H1 (cell line): Measurements from ENCODE around the gene COPZ2. TPM values are rescaled to one million over a fixed set of nuclear protein-coding genes. Genes with fewer than 3 reads are reported as not detected.

Experiments
- CTCF ChIA-PET: fragments of 300-600 bp; sonication (Branson Sonifier 250); formaldehyde crosslinking; loops from one replicate; lab custom pipeline; 2021; ENCODE audit not compliant: partially characterized antibody; lab: Charles Lee
- POLR2A ChIA-PET: fragments of 300-600 bp; sonication (Branson Sonifier 250); formaldehyde crosslinking; loops from one replicate; lab custom pipeline; 2021; ENCODE audit warnings: inconsistent platforms; ENCODE audit not compliant: partially characterized antibody; lab: Charles Lee
- DNase-seq, 2 experiments: peaks; one replicate each; pipeline versions ENCODE4 v3.0.0 to v3.0.0-alpha.2; 2010 to 2022; ENCODE audit warnings: low spot score in 2 of 2, low read depth in 1 of 2, mixed read lengths in 1 of 2
- FAIRE-seq: peaks from 2 replicates; lab custom pipeline; 2011; peaks lifted over from hg19 to GRCh38; lab: Jason Lieb, UNC
- H2AFZ ChIP-seq: 2 replicates; pipeline ENCODE4 v1.8.1; 2012; ENCODE audit warnings: low read length, inconsistent platforms
- H2AK5ac ChIP-seq: 2 replicates; pipeline ENCODE4 v1.6.1; 2013; ENCODE audit warnings: low read depth, low read length
- H2BK120ac ChIP-seq: replicated peaks from 2 replicates; pipeline ENCODE3; 2013; ENCODE audit warnings: low read depth, low read length, inconsistent platforms
- H2BK12ac ChIP-seq: 2 replicates; pipeline ENCODE4 v1.6.1; 2013; ENCODE audit warnings: low read depth, low read length
- H2BK15ac ChIP-seq: 2 replicates; pipeline ENCODE4 v1.6.1; 2013; ENCODE audit warnings: low read length
- H2BK20ac ChIP-seq: 2 replicates; pipeline ENCODE4 v1.6.1; 2013; ENCODE audit warnings: low read length
- H2BK5ac ChIP-seq: 2 replicates; pipeline ENCODE4 v1.6.1; 2013; ENCODE audit warnings: low read depth, low read length
- H3K14ac ChIP-seq: 2 replicates; pipeline ENCODE4 v1.6.1; 2013; ENCODE audit warnings: inconsistent platforms; ENCODE audit not compliant: insufficient read length
- H3K18ac ChIP-seq: 2 replicates; pipeline ENCODE4 v1.6.1; 2013; ENCODE audit warnings: low read length; ENCODE audit errors: extremely low read depth
- H3K23ac ChIP-seq: 2 replicates; pipeline ENCODE4 v1.6.1; 2013; ENCODE audit warnings: inconsistent platforms; ENCODE audit not compliant: insufficient read length
- H3K23me2 ChIP-seq: 2 replicates; pipeline ENCODE4 v1.6.1; 2013; ENCODE audit warnings: low read depth, low read length
- H3K27ac ChIP-seq: 2 replicates; pipeline ENCODE4 v1.6.1; 2011; ENCODE audit warnings: low read depth, low read length, inconsistent platforms
- H3K27me3 ChIP-seq, 4 experiments: replicated peaks in 1 of 4; 1 replicate in 1 of 4; 2 replicates in 3 of 4; pipeline versions ENCODE4 v1.6.1 to v1.8.1; 2011 to 2013; ENCODE audit warnings: low read length in 3 of 4, mild to moderate bottlenecking in 3 of 4, inconsistent platforms in 2 of 4, mixed read lengths in 2 of 4, moderate library complexity in 1 of 4; ENCODE audit not compliant: control insufficient read depth in 3 of 4, insufficient read depth in 3 of 4; ENCODE audit errors: extremely low read depth in 1 of 4
- H3K36me3 ChIP-seq, 4 experiments: 2 replicates each; pipeline versions ENCODE4 v1.6.1 to v1.8.1; 2011 to 2013; ENCODE audit warnings: mild to moderate bottlenecking in 4 of 4, low read length in 3 of 4, moderate library complexity in 2 of 4, control low read depth in 1 of 4, inconsistent platforms in 1 of 4; ENCODE audit not compliant: insufficient read depth in 4 of 4, control insufficient read depth in 2 of 4
- H3K4ac ChIP-seq: replicated peaks from 2 replicates; pipeline ENCODE3; 2013; ENCODE audit warnings: low read length, low read depth, mixed read lengths, inconsistent platforms; ENCODE audit not compliant: insufficient read length
- H3K4me1 ChIP-seq, 4 experiments: replicated peaks in 1 of 4; 1 replicate in 1 of 4; 2 replicates in 3 of 4; pipeline versions ENCODE4 v1.6.1 to v1.8.1; 2011 to 2013; ENCODE audit warnings: low read length in 3 of 4, inconsistent platforms in 2 of 4, mixed read lengths in 1 of 4; ENCODE audit not compliant: insufficient read depth in 4 of 4, control insufficient read depth in 3 of 4
- H3K4me2 ChIP-seq, 2 experiments: 2 replicates each; pipeline versions ENCODE4 v1.6.1 to v1.8.1; 2011 to 2013; ENCODE audit warnings: low read depth in 2 of 2, low read length in 2 of 2, control low read depth in 1 of 2, inconsistent platforms in 1 of 2, mild to moderate bottlenecking in 1 of 2; ENCODE audit not compliant: insufficient read depth in 1 of 2
- H3K4me3 ChIP-seq, 4 experiments: fragments of 200-600, 300-600 bp in 1 of 4; sonication (generic), shearing (Covaris generic), sonication (Bioruptor Twin) in 1 of 4; 2 replicates each; pipeline versions ENCODE4 v1.5.1 to v1.8.1; 2011 to 2016; ENCODE audit warnings: low read length in 4 of 4, low read depth in 3 of 4, control low read depth in 2 of 4, inconsistent platforms in 2 of 4, mild to moderate bottlenecking in 2 of 4, mixed read lengths in 1 of 4, moderate library complexity in 1 of 4; ENCODE audit not compliant: insufficient read depth in 2 of 4; ENCODE audit errors: extremely low read depth in 1 of 4
- H3K56ac ChIP-seq: replicated peaks from 2 replicates; pipeline ENCODE3; 2013; ENCODE audit warnings: low read depth, mild to moderate bottlenecking, mixed read lengths, low read length, inconsistent platforms; ENCODE audit not compliant: insufficient read length
- H3K79me1 ChIP-seq: 2 replicates; pipeline ENCODE4 v1.6.1; 2013; ENCODE audit warnings: low read depth, low read length, control low read depth
- H3K79me2 ChIP-seq, 2 experiments: 2 replicates each; pipeline versions ENCODE4 v1.6.1 to v1.8.1; 2012 to 2013; ENCODE audit warnings: low read length in 2 of 2, mild to moderate bottlenecking in 2 of 2, inconsistent platforms in 1 of 2; ENCODE audit not compliant: insufficient read depth in 2 of 2, control insufficient read depth in 1 of 2
- H3K9ac ChIP-seq, 4 experiments: replicated peaks in 1 of 4; 1 replicate in 1 of 4; 2 replicates in 3 of 4; pipeline versions ENCODE4 v1.6.1 to v1.8.1; 2011 to 2013; ENCODE audit warnings: low read depth in 3 of 4, low read length in 3 of 4, control low read depth in 2 of 4, mild to moderate bottlenecking in 2 of 4, moderate library complexity in 2 of 4, inconsistent platforms in 1 of 4; ENCODE audit errors: extremely low read depth in 1 of 4
- H3K9me3 ChIP-seq, 2 experiments: 2 replicates each; pipeline versions ENCODE4 v1.6.1 to v1.8.1; 2012 to 2013; ENCODE audit warnings: mild to moderate bottlenecking in 2 of 2, moderate library complexity in 2 of 2, control low read depth in 1 of 2, inconsistent platforms in 1 of 2, low read depth in 1 of 2, low read length in 1 of 2, mixed read lengths in 1 of 2; ENCODE audit not compliant: insufficient read depth in 2 of 2
- H4K20me1 ChIP-seq, 2 experiments: replicated peaks in 1 of 2; 2 replicates each; pipeline versions ENCODE3 to v1.8.1; 2011 to 2013; ENCODE audit warnings: inconsistent platforms in 2 of 2, low read length in 2 of 2, mild to moderate bottlenecking in 1 of 2; ENCODE audit not compliant: insufficient read depth in 2 of 2, control insufficient read depth in 1 of 2
- H4K5ac ChIP-seq: 2 replicates; pipeline ENCODE4 v1.6.1; 2013; ENCODE audit warnings: low read length, low read depth, mixed read lengths, inconsistent platforms; ENCODE audit not compliant: insufficient read length
- H4K8ac ChIP-seq: 2 replicates; pipeline ENCODE4 v1.8.0; 2013; ENCODE audit warnings: mild to moderate bottlenecking, moderate library complexity, low read length, inconsistent platforms; ENCODE audit not compliant: insufficient read depth; ENCODE audit errors: extremely low read depth
- H4K91ac ChIP-seq: replicated peaks from 2 replicates; pipeline ENCODE3; 2013; ENCODE audit warnings: low read length, mixed read lengths, inconsistent platforms; ENCODE audit not compliant: insufficient read length
- ASH2L ChIP-seq: fragments of 200-600, 300-600 bp; sonication (generic); IDR thresholded peaks from one replicate; pipeline ENCODE4 v1.7.1; 2017; ENCODE audit warnings: low read length
- BCL11A ChIP-seq, 2 experiments: IDR thresholded peaks; one replicate each; pipeline ENCODE4 v1.6.1; 2011; ENCODE audit warnings: low read depth in 2 of 2, low read length in 2 of 2, mild to moderate bottlenecking in 2 of 2
- CREB1 ChIP-seq: IDR thresholded peaks from 2 replicates; pipeline ENCODE4 v1.6.1; 2012; ENCODE audit warnings: inconsistent platforms
- JUN ChIP-seq: IDR thresholded peaks from 2 replicates; pipeline ENCODE4 v1.6.1; 2011; ENCODE audit warnings: low read depth, mild to moderate bottlenecking, improper control_type of control experiment, low read length
- KDM5A ChIP-seq: fragments of 200-600 bp; IDR thresholded peaks from 2 replicates; pipeline ENCODE4 v1.7.1; 2012; ENCODE audit warnings: mild to moderate bottlenecking, low read length, inconsistent platforms, mixed read lengths
- SIRT6 ChIP-seq: IDR thresholded peaks from one replicate; pipeline ENCODE4 v1.7.1; 2012; ENCODE audit warnings: low read length, inconsistent platforms
- SUZ12 ChIP-seq: fragments of 200-600 bp; sonication (generic); IDR thresholded peaks from 2 replicates; pipeline ENCODE4 v1.6.1; 2012; ENCODE audit warnings: mild to moderate bottlenecking, inconsistent platforms, low read length, moderate library complexity, mixed read lengths
- WGBS, 2 experiments: shearing (Covaris generic) in 1 of 2; methylation state at CpG; one replicate each; pipeline versions ENCODE4 v1.1.6 to v1.1.7; 2013 to 2015; ENCODE audit warnings: low lambda C conversion rate in 2 of 2, mixed read lengths in 2 of 2, inconsistent platforms in 1 of 2, low coverage in 1 of 2, missing lambda C conversion rate in 1 of 2; ENCODE audit not compliant: insufficient replicate concordance in 2 of 2, insufficient coverage in 1 of 2, insufficient read length in 1 of 2; ENCODE audit errors: extremely low coverage in 1 of 2, missing lambda C conversion rate in 1 of 2; 5-methylcytosine and 5-hydroxymethylcytosine counted together
- polyA plus RNA-seq, 7 experiments: library from polyadenylated mRNA; depleted of rRNA in 3 of 7; stranded (reverse) in 5 of 7; unstranded in 2 of 7; fragments of >200 nt in 5 of 7; fragments of 200-250 nt in 2 of 7; gene quantifications; 1 replicate in 5 of 7; 2 replicates in 1 of 7; 4 replicates in 1 of 7; pipeline versions ENCODE4 v1.2.1 to v1.2.3, GENCODE V29; 2011 to 2013; ENCODE audit warnings: missing spikeins in 2 of 7, mixed read lengths in 2 of 7
- total RNA-seq: library from RNA; stranded (reverse); fragmentation: NEBNext Ultra II Directional; extraction: Animal tissue kit (Norgen Biotek cat#: 25700); gene quantifications from 2 replicates; pipeline ENCODE4 v1.2.1, GENCODE V29; 2021

Gene COPZ2
- total and polyA plus RNA-seq, 2 of the 8 experiments (the other 6 are each of a cell fraction or from before 2014, with no cell fraction given): 0.24 TPM; not detected in 1

DNA sequence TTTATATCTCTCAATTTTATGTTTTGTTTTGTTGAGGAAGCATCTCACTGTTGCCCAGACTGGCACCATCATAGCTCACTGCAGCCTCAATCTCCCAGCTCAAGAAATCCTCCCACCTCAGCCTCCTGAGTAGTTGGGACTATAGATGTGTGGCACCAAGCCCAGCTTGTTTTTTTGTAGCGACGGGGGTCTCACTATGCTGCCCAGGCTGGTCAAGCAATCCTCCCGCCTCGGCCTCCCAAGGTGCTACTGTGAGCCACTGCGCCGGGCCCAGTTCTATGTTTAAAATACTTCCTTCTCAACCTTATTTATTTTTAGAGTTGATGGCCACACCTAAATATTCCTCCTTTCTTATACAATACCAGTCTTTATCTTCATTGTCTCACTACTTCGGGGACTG, 8.7 kb upstream of the COPZ2 start:
- Histone ChIP-seq H3K56ac (no peak overlapping the region), H4K8ac (no peak overlapping the region), H3K79me2 (peaks cover 0 to 38% of the 10 kb centered on the region in 2 experiments; a peak in 2 of 4 replicates), H3K27ac (no peak overlapping the region), H2BK12ac (no peak overlapping the region), H2AFZ (no peak overlapping the region), H4K20me1 (peaks cover 0 to 7% of the 10 kb centered on the region in 2 experiments), H2AK5ac (no peak overlapping the region), H2BK15ac (no peak overlapping the region), H3K4ac (no peak overlapping the region), H3K9me3 (no peaks in the 10 kb centered on the region), H3K4me2 (peak overlapping the region; percentile 80 to 87; a peak in 2 of 4 replicates), H3K27me3 (no peaks in the 10 kb centered on the region), H2BK5ac (no peak overlapping the region), H3K4me1 (peaks cover 0 to 15% (median 13%) of the 10 kb centered on the region in 4 experiments; a peak in 5 of 7 replicates), H4K5ac (no peak overlapping the region), H4K91ac (no peak overlapping the region), H3K79me1 (no peaks in the 10 kb centered on the region; the same call in 1 of the 2 replicates), H2BK20ac (no peak overlapping the region), H3K18ac (no peak overlapping the region), H3K9ac (no peak overlapping the region), H3K4me3 (peak overlapping the region in 2 of 4 experiments; percentile 81 to 87; a peak in 3 of 8 replicates), H3K23ac (no peak overlapping the region), H3K23me2 (peaks cover 10% of the 10 kb centered on the region), H3K14ac (no peak overlapping the region), H3K36me3 (peaks cover 2 to 8% (median 7%) of the 10 kb centered on the region in 4 experiments; a peak in 5 of 8 replicates), H2BK120ac (no peak overlapping the region)
- no peak for TF ChIP-seq JUN
- no peak for TF ChIP-seq ASH2L
- no peak for TF ChIP-seq BCL11A (IDR thresholded peaks at IDR 0.05; ENCODE audit: low read depth in 2 of 2, low read length in 2 of 2)
- no peak for TF ChIP-seq SIRT6
- no peak for TF ChIP-seq SUZ12
- no peak for TF ChIP-seq CREB1
- no peak for TF ChIP-seq KDM5A
- FAIRE-seq: no peak
- DNase-seq: no peak
- CTCF ChIA-PET: interaction anchor here (0.6 to 10.5 kb wide), 9 partner anchors 8 to 1250 kb away, joined by 3 to 111 read pairs (median 12); no protein-coding TSS in a partner anchor
- WGBS, 2 experiments: 89% methylated on average over 7 of the region's 7 CpGs; no CpG with 5 or more reads in 1 of the 2 experiments
- POLR2A ChIA-PET: interaction anchor here (28.1 to 41.8 kb wide), 2 partner anchors 9 to 16 kb away, joined by 1227 read pairs; partner anchors contain the start of genes COPZ2 and NFE2L1
